ENCODE data around the gene ZCCHC17.

ZCCHC17 gene

DNA sequence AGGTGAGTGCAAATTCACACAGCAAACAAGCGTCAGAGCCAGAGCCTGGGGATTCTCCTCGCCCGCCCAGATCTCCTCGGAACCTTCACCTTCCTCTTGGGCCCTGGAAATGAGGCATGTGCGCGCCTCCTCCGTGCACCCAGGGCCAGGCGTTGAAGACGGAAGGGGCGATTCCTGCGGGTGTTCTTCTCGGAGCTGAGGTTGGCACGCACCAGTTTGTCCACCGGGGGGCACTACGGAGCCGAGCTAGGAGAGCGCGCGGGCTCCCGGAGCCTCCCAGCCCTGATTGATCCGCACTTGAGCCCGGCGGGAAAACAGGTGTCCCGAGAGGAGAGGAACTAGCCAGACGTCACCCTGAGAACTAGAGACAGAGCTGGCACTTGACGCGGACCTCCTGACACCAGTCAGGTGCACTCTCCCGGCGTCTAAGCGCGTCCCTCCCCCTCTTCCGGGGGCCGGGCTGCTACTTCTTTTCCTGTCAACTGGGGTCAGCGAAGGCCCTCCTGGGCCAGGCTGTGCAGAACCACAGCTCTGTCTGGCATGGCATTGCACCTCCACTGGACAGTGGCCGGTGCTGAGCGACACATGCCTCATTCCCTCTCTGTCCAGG lies 97.9 kb downstream of the ZCCHC17 start:
- DNase-seq (ENCODE audit: low read depth in 2 of 2): peak; percentile 81 to 84

- no peak for DNase-seq (ENCODE audit: low read depth in 2 of 2)
Observed at GRCh38 chr1:31396633-31397351, 100.0 kb downstream of the ZCCHC17 start.

DNA sequence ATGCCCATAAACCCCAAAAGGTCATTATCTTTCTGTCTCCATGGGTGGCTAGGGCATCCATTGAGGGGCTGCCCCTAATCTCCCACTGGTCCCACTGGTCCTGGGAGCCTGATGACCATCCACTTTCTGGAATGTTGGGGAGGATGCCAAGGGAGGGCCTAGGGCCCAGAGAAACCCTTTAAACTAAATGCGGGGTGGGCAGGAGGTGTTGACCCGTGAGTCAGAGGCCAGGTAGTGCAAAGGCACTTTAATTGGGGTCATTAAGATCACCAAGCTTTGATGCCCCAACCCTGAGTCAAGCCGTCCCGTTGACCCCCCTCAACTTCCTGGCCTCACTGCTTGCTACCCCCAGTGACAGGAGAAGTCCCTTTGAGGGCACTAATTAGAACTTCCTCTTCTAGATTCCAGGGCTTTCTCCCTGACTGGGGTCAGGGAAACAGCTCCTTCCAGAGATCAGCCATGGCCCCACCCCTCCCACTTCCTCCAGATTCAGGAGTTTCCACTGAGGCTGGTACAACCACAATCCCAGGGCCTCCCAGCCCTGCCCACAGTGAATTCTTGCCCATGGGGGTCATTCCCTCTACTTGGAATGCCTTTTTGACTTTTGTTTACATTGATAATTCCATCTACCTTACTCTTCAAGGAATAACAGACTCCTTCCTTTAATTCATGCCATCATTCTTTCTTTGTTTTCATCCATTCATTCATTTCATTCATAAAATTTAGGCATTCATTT lies 100.7 kb downstream of the ZCCHC17 start:
- no peak for DNase-seq (ENCODE audit: low read depth in 2 of 2)

GRCh38 chr1:31398246-31398645 lies 101.4 kb downstream of the ZCCHC17 start:
- no peak for DNase-seq (ENCODE audit: low read depth in 2 of 2)

GRCh38 chr1:31399976-31400375 lies 103.1 kb downstream of the ZCCHC17 start:
- no peak for DNase-seq (ENCODE audit: low read depth in 2 of 2)

DNA sequence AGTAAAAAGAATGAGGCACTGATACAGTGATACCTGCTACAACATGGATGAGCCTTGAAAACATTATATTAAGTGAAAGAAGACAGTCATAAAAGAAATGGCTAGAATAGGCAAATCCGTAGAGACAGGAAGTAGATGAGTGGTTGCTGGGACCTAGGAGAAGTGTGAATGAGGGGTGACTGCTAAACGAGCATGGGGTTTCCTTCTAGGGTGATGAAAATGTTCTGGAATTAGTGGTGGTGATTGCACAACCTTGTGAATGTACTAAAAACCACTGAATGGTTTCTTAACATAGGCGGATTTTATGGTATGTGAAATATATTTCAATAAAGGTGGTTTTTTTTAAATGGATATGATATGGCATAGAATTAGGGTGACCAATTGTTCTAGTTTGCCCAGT lies 103.6 kb downstream of the ZCCHC17 start:
- DNase-seq (ENCODE audit: low read depth in 2 of 2): no peak

- DNase-seq (ENCODE audit: low read depth in 2 of 2): no peak
Observed at GRCh38 chr1:31401241-31401640, 104.4 kb downstream of the ZCCHC17 start.

GRCh38 chr1:31405578-31406245 lies 108.9 kb downstream of the ZCCHC17 start:
- DNase-seq (ENCODE audit: low read depth in 2 of 2): no peak

GRCh38 chr1:31407029-31407626 lies 110.3 kb downstream of the ZCCHC17 start:
- no peak for DNase-seq (ENCODE audit: low read depth in 2 of 2)

- no peak for DNase-seq (ENCODE audit: low read depth in 2 of 2)
Observed at GRCh38 chr1:31408788-31409318, 112.0 kb downstream of the ZCCHC17 start.

- no peak for DNase-seq (ENCODE audit: low read depth in 2 of 2)
Observed at GRCh38 chr1:31409946-31410858, 113.4 kb downstream of the ZCCHC17 start.

GRCh38 chr1:31410871-31411270 lies 114.0 kb downstream of the ZCCHC17 start:
- DNase-seq (ENCODE audit: low read depth in 2 of 2): no peak

GRCh38 chr1:31412205-31412604 lies 115.4 kb downstream of the ZCCHC17 start:
- DNase-seq (ENCODE audit: low read depth in 2 of 2): no peak

- DNase-seq (ENCODE audit: low read depth in 2 of 2): no peak
Observed at GRCh38 chr1:31412732-31413404, 116.0 kb downstream of the ZCCHC17 start, which contains the start of gene SERINC2. SERINC2 (plus strand) TSS chr1:31413213; CDS start chr1:31413266, 53 bp downstream.

- peak in 1 of 2 donors; percentile 5 for DNase-seq (ENCODE audit: low read depth in 2 of 2)
Observed at GRCh38 chr1:31413405-31414001, 116.7 kb downstream of the ZCCHC17 start.

Measured in stimulated activated CD4-positive, alpha-beta T cell treated with anti-CD3 and anti-CD28 coated beads, Interleukin-4, amount 100 ng/mL, for 48 hours (primary cell).